Chondrocyte (in vitro differentiated cells): Measurements from ENCODE around the gene ZNF622. TPM values are rescaled to one million over a fixed set of nuclear protein-coding genes. Genes with fewer than 3 reads are reported as not detected.

Experiments
- DNase-seq: peaks from one replicate; pipeline ENCODE4 v3.0.0; 2021; ENCODE audit warnings: mixed read lengths, low spot score
- H3K27ac Mint-ChIP-seq: one replicate; pipeline ENCODE4 v1.8.0; 2021; ENCODE audit warnings: mild to moderate bottlenecking, moderate library complexity, mixed read lengths; ENCODE audit not compliant: unreplicated experiment
- H3K27me3 Mint-ChIP-seq: 2 replicates; pipeline ENCODE4 v1.8.0; 2021; ENCODE audit warnings: low read depth, mixed read lengths
- H3K36me3 Mint-ChIP-seq: 2 replicates; pipeline ENCODE4 v1.8.0; 2021; ENCODE audit warnings: low read depth, mixed read lengths
- H3K4me1 Mint-ChIP-seq: 2 replicates; pipeline ENCODE4 v1.8.0; 2021; ENCODE audit warnings: low read depth, mild to moderate bottlenecking, mixed read lengths
- H3K4me3 Mint-ChIP-seq: one replicate; pipeline ENCODE4 v1.8.0; 2021; ENCODE audit warnings: mild to moderate bottlenecking, moderate library complexity, mixed read lengths; ENCODE audit not compliant: unreplicated experiment
- H3K9me3 Mint-ChIP-seq: 2 replicates; pipeline ENCODE4 v1.8.0; 2021; ENCODE audit warnings: low read depth, mixed read lengths
- long read RNA-seq: library from polyadenylated mRNA; stranded (forward); transcript quantifications from one replicate; pipeline ENCODE4 v2.0.0, GENCODE V29; 2021
- total RNA-seq: library from RNA; stranded (reverse); gene quantifications from 3 replicates; pipeline ENCODE4 v1.2.1, GENCODE V29; 2021
- TF ChIP-seq, protein P1 (sequence below): fragments of 200-600 bp; sonication (generic); IDR thresholded peaks from 2 replicates; pipeline ENCODE4 v1.5.0; 2021; ENCODE audit warnings: antibody characterized with exemption, mild to moderate bottlenecking, moderate library complexity

ZNF622 gene, protein sequence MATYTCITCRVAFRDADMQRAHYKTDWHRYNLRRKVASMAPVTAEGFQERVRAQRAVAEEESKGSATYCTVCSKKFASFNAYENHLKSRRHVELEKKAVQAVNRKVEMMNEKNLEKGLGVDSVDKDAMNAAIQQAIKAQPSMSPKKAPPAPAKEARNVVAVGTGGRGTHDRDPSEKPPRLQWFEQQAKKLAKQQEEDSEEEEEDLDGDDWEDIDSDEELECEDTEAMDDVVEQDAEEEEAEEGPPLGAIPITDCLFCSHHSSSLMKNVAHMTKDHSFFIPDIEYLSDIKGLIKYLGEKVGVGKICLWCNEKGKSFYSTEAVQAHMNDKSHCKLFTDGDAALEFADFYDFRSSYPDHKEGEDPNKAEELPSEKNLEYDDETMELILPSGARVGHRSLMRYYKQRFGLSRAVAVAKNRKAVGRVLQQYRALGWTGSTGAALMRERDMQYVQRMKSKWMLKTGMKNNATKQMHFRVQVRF
- total RNA-seq: 30.5 to 32.7 TPM (median 30.9 TPM) in 3 replicates
- long read RNA-seq, transcript ZNF622-201 (6 exons, 1,699 nt): major isoform, 86 of 98 reads
- long read RNA-seq, partial matches to known transcripts: 10 of 98 reads
- long read RNA-seq, other reads (novel, unspliced or antisense): 2 of 98 reads

DNA sequence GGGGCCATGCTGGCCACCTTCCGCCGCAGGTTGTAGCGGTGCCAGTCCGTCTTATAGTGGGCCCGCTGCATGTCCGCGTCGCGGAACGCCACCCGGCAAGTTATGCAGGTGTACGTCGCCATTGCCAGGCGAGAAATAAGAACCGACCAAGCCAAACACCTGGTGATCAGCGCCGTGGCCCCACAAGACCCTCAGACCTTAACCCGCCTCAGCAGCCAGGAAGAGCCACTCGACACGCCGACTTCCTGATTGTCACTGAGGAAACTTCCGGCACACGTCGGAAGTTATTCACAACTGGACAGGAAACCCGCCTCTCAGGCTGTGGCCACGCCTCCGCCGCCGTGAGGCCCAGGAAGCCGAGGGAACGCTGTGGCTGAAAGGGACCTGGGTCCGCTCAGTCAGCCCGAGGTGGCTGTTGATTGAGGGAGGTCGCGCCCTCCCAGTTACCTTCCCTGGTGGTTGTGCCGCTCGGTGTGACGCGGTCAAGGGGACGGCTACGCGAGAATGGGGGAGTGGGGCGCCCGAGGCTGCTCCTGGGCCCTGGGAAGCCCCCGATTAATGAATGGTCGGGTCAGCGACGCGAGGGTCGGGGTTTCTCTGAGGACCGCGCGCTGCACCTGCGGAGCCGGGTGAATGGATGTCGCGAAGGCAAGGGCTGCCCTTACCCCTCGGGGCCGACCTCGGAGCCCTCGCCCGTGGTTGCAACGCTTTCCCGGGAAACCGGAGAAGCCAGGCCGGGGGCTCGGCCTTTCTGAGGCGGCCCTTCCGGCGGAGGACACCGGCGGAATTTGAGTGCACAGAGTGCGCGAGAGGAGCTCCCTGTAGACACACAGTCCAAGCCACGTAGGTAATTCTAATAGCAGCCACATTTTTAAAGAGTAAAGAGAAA, at the start of gene ZNF622:
ZNF622 (minus strand) TSS at position 257 of the 889 bp plus-strand sequence; CDS start at position 122, 135 bp downstream.
- DNase-seq: peak; percentile 93
- Mint-ChIP-seq H3K27ac (peak within 1 kb of the TSS; percentile 95), H3K4me3 (peak within 1 kb of the TSS; percentile 99), H3K36me3 (peaks cover 23% of the 10 kb centered on the region), H3K27me3 (no peaks in the 10 kb centered on the region), H3K4me1 (peaks cover 65% of the 10 kb centered on the region), H3K9me3 (no peaks in the 10 kb centered on the region)
- TF ChIP-seq, protein P1, sequence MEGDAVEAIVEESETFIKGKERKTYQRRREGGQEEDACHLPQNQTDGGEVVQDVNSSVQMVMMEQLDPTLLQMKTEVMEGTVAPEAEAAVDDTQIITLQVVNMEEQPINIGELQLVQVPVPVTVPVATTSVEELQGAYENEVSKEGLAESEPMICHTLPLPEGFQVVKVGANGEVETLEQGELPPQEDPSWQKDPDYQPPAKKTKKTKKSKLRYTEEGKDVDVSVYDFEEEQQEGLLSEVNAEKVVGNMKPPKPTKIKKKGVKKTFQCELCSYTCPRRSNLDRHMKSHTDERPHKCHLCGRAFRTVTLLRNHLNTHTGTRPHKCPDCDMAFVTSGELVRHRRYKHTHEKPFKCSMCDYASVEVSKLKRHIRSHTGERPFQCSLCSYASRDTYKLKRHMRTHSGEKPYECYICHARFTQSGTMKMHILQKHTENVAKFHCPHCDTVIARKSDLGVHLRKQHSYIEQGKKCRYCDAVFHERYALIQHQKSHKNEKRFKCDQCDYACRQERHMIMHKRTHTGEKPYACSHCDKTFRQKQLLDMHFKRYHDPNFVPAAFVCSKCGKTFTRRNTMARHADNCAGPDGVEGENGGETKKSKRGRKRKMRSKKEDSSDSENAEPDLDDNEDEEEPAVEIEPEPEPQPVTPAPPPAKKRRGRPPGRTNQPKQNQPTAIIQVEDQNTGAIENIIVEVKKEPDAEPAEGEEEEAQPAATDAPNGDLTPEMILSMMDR: no peak

DNA sequence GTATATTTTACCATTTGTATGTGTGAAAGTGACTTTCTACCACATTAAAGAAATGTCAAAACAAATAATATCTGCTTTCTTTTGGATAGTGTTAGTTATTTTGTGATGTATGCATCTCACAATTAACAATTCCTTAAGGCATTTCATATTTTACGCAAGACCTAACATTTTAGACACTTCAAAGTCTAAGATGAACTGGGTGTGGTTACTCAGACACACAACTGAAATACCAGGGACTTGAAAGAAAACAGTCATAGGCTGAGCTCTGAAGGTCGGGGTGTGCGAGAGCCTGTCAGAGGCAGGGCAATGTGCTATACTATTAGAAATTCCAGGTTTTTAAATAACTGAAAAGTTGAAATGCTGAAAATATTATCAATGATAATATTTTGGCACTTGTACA, 44.5 kb upstream of the ZNF622 start:
- DNase-seq: no peak
- H3K27ac Mint-ChIP-seq: no peak overlapping the region
- H3K27me3 Mint-ChIP-seq: no peaks in the 10 kb centered on the region
- no peaks in the 10 kb centered on the region for H3K36me3 Mint-ChIP-seq
- peaks cover 27% of the 10 kb centered on the region for H3K4me1 Mint-ChIP-seq
- H3K9me3 Mint-ChIP-seq: peaks cover 3% of the 10 kb centered on the region
- TF ChIP-seq, protein P1: no peak
- H3K4me3 Mint-ChIP-seq: no peak overlapping the region

DNA sequence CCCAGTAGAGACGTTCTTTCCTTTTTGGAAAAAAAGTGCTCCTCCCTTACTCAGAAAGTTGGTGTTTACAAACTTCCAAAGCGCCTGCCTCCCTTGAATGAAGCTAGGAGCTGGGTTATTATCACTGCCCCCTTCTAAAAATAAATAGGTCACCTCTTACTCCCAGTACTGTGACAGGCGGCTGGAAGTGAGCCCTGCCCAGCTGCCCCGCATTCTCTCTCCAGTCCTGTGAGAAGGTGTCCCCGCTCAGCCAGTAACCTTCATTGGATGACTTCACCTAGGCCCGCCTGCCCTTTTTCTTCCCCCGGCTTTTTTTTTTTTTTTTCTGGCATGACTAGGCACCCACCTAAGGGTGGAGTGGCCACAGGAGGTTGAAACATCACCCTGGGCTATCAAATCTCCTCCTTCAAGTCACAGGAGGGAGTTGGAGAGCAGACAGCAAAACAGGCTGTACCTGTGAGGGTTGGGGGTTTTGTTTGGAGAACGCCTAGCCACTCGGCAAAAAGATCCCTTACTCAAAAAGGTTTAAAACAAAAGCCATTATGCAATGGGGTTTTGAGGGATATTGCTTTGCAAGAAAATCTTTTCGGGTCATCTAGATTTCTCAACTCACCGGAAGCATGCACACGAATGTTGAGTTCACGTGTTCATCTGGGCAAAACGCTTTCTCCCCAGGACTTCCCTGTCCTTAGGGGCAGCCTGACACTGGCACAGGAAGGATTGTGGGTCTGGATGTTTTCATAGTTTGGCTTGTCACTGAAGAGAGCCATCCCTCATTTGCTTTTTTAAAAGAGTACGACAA, 43.3 kb upstream of the ZNF622 start:
- peak overlapping the region; percentile 86 for H3K27ac Mint-ChIP-seq
- H3K36me3 Mint-ChIP-seq: no peaks in the 10 kb centered on the region
- TF ChIP-seq, protein P1: no peak
- peaks cover 3% of the 10 kb centered on the region for H3K9me3 Mint-ChIP-seq
- peak overlapping the region; percentile 45 for H3K4me3 Mint-ChIP-seq
- no peak for DNase-seq
- H3K4me1 Mint-ChIP-seq: peaks cover 27% of the 10 kb centered on the region
- H3K27me3 Mint-ChIP-seq: no peaks in the 10 kb centered on the region

DNA sequence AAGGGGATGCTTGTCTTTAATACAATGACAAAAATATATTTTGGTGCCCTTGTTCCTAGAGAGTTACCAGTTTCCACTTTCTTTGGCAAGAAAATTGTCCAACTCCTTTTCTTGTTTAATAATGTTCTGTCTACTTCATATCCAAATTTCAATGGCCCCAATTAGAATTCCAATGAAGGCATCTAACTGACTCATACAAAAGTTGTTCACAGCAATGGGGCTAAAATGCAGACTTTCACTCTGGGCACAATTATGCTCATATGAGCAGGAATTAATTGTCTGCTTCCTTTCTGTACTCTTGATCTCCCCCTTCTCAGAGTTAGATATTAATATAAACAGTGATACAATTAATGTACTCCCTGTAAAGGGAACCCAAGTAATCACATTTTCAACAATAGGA, 42.1 kb upstream of the ZNF622 start:
- no peak for DNase-seq
- peak overlapping the region; percentile 63 for H3K27ac Mint-ChIP-seq
- TF ChIP-seq, protein P1: no peak
- H3K27me3 Mint-ChIP-seq: no peaks in the 10 kb centered on the region
- no peaks in the 10 kb centered on the region for H3K36me3 Mint-ChIP-seq
- peaks cover 3% of the 10 kb centered on the region for H3K9me3 Mint-ChIP-seq
- peaks cover 33% of the 10 kb centered on the region for H3K4me1 Mint-ChIP-seq
- no peak overlapping the region for H3K4me3 Mint-ChIP-seq
